ENCODE data around the gene PDE3B. TPM values are rescaled to one million over a fixed set of nuclear protein-coding genes. Genes with fewer than 3 reads are reported as not detected.
"Not testable (repeated sequence)": the region's sequence is repeated elsewhere in the genome, so short reads cannot be mapped to it uniquely, and the experiment has no call there.

The PDE3B gene
- total RNA-seq, 1 donor from 2014 or later = 28.5 TPM

DNA sequence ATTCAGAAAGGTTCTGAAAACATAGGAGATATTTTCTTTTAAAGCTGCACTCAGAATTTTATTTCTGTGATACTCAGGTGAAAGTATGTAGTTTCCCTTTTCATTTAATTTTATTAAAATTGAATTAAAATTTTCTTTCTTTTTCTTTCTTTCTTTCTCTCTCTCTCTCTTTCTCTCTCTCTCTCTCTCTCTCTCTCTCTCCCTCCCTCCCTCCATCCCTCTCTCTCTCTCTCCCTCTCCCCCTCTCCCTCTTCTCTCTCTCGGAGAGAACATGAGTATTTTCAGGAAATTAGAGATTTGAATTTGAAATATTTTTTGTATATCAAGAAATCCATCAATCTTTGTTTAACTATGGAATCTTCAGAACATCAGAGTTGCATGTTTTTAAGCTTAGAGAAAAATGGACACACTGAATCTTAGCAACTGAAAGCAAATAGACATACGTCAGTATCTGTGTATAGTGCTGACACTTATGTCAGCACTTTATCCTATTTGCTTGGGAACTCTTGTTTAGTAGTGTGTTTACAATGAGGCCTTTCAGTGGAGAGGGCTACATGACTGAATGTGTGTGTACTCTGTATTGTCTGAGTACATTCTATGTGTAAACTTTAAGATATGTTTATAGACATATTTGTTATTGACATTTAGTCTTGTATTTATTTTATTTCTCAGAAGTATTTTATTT is 44.5 kb downstream of the PDE3B start:
- Histone ChIP-seq H3K36me3 (no peaks in the 10 kb centered on the region), H3K4me1 (no peaks in the 10 kb centered on the region), H3K27me3 (no peaks in the 10 kb centered on the region), H3K4me3 (no peak overlapping the region), H3K27ac (no peak overlapping the region), H3K9me3 (no peaks in the 10 kb centered on the region)
- intact Hi-C loops (cut with DNase I) = no loop called here
- DNase-seq (no peak), ATAC-seq (no peak)
- TF ChIP-seq, protein P1, sequence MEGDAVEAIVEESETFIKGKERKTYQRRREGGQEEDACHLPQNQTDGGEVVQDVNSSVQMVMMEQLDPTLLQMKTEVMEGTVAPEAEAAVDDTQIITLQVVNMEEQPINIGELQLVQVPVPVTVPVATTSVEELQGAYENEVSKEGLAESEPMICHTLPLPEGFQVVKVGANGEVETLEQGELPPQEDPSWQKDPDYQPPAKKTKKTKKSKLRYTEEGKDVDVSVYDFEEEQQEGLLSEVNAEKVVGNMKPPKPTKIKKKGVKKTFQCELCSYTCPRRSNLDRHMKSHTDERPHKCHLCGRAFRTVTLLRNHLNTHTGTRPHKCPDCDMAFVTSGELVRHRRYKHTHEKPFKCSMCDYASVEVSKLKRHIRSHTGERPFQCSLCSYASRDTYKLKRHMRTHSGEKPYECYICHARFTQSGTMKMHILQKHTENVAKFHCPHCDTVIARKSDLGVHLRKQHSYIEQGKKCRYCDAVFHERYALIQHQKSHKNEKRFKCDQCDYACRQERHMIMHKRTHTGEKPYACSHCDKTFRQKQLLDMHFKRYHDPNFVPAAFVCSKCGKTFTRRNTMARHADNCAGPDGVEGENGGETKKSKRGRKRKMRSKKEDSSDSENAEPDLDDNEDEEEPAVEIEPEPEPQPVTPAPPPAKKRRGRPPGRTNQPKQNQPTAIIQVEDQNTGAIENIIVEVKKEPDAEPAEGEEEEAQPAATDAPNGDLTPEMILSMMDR (IDR thresholded peaks at IDR 0.05) = no peak

DNA sequence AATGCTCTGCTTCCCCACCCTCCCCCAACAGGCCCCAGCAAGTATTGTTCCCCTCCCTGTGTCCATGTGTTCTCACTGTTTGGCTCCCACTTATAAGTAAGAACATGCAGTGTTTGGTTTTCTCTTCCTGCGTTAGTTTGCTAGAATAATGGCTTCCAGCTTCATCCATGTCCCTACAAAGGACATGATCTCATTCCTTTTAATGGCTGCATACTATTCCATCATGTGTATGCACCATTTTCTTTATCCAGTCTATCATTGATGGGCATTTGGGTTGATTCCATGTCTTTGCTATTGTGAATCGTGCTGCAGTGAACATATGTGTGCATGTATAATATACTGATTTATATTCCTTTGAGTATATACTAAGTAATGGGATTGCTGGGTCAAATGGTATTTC is 52.1 kb downstream of the PDE3B start:
- intact Hi-C loops (cut with DNase I); DNase-seq; H3K36me3 ChIP-seq; H3K27ac ChIP-seq; H3K4me1 ChIP-seq; H3K4me3 ChIP-seq; ATAC-seq; H3K27me3 ChIP-seq; H3K9me3 ChIP-seq: not testable (repeated sequence)

DNA sequence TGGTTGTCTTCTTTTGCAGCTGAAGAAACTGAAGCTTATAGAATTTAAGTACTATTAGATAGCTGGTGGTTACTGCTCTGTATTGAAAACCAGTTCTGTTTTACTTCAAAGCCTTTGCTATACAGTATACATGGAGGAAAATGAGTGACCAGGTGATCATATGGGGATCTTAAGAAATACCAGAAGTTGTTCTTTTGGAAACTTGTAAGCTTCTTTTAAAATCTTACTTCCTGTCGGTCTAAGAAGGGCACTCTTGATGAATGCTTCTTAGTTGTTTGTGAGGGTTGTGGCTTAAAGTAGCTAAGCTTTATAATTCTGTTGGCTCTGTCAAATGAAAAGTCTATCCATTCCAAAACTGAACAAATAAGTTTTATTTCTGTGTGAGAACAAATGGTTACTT is 55.2 kb downstream of the PDE3B start:
- no peak for ATAC-seq
- Histone ChIP-seq H3K27ac (no peak overlapping the region), H3K27me3 (no peaks in the 10 kb centered on the region), H3K4me3 (no peak overlapping the region), H3K4me1 (no peaks in the 10 kb centered on the region), H3K36me3 (no peaks in the 10 kb centered on the region), H3K9me3 (no peaks in the 10 kb centered on the region)
- TF ChIP-seq, protein P1 (IDR thresholded peaks at IDR 0.05) = no peak
- no peak for DNase-seq
- intact Hi-C loops (cut with DNase I) = no loop called here

DNA sequence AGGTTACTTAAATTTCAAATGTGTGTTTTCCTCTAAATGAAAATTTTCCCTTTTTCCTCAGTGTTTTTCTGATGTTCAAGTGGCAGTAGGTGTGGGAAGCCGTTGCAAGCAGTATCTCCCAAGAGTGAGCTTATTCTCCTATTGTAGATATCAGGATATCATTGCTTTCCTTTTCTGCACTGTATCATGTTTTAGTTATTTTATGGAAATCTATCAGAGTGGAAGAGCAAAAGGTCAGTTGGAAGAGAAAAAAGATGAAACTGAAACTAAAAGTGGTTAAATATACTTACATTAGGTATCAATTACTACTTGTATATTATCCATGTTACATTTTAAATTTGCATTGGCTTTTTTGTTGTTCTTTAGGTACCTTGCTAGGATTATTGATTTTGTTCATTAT is 57.0 kb downstream of the PDE3B start:
- intact Hi-C loops (cut with DNase I) = no loop called here
- ATAC-seq = no peak
- no peak overlapping the region for H3K27ac ChIP-seq
- no peaks in the 10 kb centered on the region for H3K4me1 ChIP-seq
- TF ChIP-seq, protein P1 (IDR thresholded peaks at IDR 0.05) = no peak
- DNase-seq = no peak
- no peak overlapping the region for H3K4me3 ChIP-seq
- H3K36me3 ChIP-seq = no peaks in the 10 kb centered on the region
- no peaks in the 10 kb centered on the region for H3K27me3 ChIP-seq
- no peaks in the 10 kb centered on the region for H3K9me3 ChIP-seq

DNA sequence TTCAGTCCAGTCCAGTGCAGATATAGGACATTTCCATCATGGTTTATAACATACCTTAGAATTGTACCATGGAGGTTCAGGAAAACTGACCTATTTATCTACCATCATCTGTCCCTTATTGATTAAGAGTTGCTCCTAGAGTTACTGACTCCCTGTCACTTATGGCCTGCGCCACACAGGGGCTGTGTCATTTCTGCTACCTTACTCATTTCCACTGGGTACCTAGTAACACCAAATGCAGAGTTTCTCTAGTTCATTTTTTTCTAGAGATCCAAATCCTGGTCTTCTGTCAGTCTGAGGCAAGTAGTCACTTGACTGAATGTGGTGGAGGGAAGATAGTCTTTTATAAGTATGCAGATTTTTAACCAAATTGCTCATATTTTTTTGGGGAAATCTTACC is 59.2 kb downstream of the PDE3B start:
- intact Hi-C loops (cut with DNase I) = no loop called here
- TF ChIP-seq, protein P1 (IDR thresholded peaks at IDR 0.05) = no peak
- Histone ChIP-seq H3K4me1 (no peaks in the 10 kb centered on the region), H3K4me3 (no peak overlapping the region), H3K27me3 (no peaks in the 10 kb centered on the region), H3K36me3 (no peaks in the 10 kb centered on the region), H3K27ac (no peak overlapping the region), H3K9me3 (no peaks in the 10 kb centered on the region)
- DNase-seq (no peak), ATAC-seq (no peak)

DNA sequence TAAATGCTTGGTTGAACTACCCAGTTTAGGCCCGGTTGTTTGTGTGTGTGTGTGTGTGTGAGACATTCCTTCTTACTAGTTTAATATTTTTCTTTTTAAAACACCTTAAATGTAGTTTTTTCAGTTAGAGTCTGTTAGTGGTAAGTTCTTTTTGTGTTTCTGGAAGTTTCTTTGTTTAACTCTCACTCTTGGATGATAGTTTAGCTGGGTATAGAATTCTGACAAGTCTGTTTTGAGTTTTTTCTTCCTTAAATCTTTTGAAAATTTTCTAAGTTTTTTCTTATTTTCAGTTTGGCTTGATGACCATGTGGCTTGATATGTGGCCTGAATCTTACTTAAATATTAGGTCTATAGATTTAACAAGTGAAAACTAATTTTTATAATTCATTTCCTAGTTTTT is 60.1 kb downstream of the PDE3B start:
- Histone ChIP-seq H3K4me1 (no peaks in the 10 kb centered on the region), H3K27me3 (no peaks in the 10 kb centered on the region), H3K36me3 (no peaks in the 10 kb centered on the region), H3K27ac (no peak overlapping the region), H3K4me3 (no peak overlapping the region), H3K9me3 (no peaks in the 10 kb centered on the region)
- ATAC-seq (no peak), DNase-seq (no peak)
- intact Hi-C loops (cut with DNase I) = no loop called here
- TF ChIP-seq, protein P1 (IDR thresholded peaks at IDR 0.05) = no peak

Measured in upper lobe of right lung (tissue), 1 donor.